ENCODE data around the gene RBM43. TPM values are rescaled to one million over a fixed set of nuclear protein-coding genes. Genes with fewer than 3 reads are reported as not detected.

The RBM43 gene
- total and polyA plus RNA-seq, 7 donors, result 1.8 to 16.9 (median 8.6) TPM

GRCh38 chr2:151291224-151291623 lies 29.6 kb upstream of the RBM43 start:
- Histone ChIP-seq H3K4me3 (no peak overlapping the region), H3K36me3 (no peaks in the 10 kb centered on the region), H3K4me1 (peaks cover 0 to 22% (median 17%) of the 10 kb centered on the region in 4 donors), H3K27ac (no peak overlapping the region), H3K9me3 (no peaks in the 10 kb centered on the region), H3K27me3 (no peaks in the 10 kb centered on the region)
- intact Hi-C loops (cut with DNase I), result no loop called here
- TF ChIP-seq EP300 (IDR thresholded peaks at IDR 0.05) (no peak), CTCF (IDR thresholded peaks at IDR 0.05) (no peak)
- no peak for DNase-seq

- H3K9me3 ChIP-seq, result no peaks in the 10 kb centered on the region
- DNase-seq, result peak; percentile 77
- WGBS, 2 donors, result 17 to 24% methylated on average over 9 of the region's 9 CpGs
Measured at GRCh38 chr2:151289972-151290866, 28.6 kb upstream of the RBM43 start.

GRCh38 chr2:151287513-151288250 lies 26.0 kb upstream of the RBM43 start:
- WGBS, 2 donors, result 83 to 91% methylated on average over 5 of the region's 5 CpGs
- H3K9me3 ChIP-seq, result no peaks in the 10 kb centered on the region
- H3K36me3 ChIP-seq, result no peaks in the 10 kb centered on the region
- intact Hi-C loops (cut with DNase I), result loop anchor here (5.0 kb wide), 1 partner anchor 70 kb away; the partner anchor contains the start of gene TNFAIP6
- no peaks in the 10 kb centered on the region for H3K27me3 ChIP-seq
- peaks cover 0 to 26% (median 20%) of the 10 kb centered on the region in 4 donors for H3K4me1 ChIP-seq
- H3K4me3 ChIP-seq, result no peak overlapping the region
- DNase-seq, result no peak
- no peak overlapping the region for H3K27ac ChIP-seq
- TF ChIP-seq EP300 (IDR thresholded peaks at IDR 0.05) (no peak), CTCF (IDR thresholded peaks at IDR 0.05) (no peak), POLR2AphosphoS5 (IDR thresholded peaks at IDR 0.05) (no peak)

More at GRCh38 chr2:151289972-151290866, 28.6 kb upstream of the RBM43 start:
- peak overlapping the region; percentile 89 to 98 (median 93) for H3K27ac ChIP-seq
- H3K36me3 ChIP-seq, result no peaks in the 10 kb centered on the region
- TF ChIP-seq EP300 (IDR thresholded peaks at IDR 0.05), result no peak
- TF ChIP-seq POLR2AphosphoS5 (IDR thresholded peaks at IDR 0.05), result peak in 3 of 4 donors; percentile 1 to 41 (median 21)
- H3K4me1 ChIP-seq, result peaks cover 0 to 26% (median 20%) of the 10 kb centered on the region in 4 donors
- H3K4me3 ChIP-seq, result peak overlapping the region; percentile 67 to 82 (median 72)
- intact Hi-C loops (cut with DNase I), result loop anchor here (1.0 to 5.0 kb wide), 3 partner anchors 30 to 119 kb away; partner anchors contain the start of genes RIF1 and TNFAIP6
- H3K27me3 ChIP-seq, result no peaks in the 10 kb centered on the region

- intact Hi-C loops (cut with DNase I), result no loop called here
- 70 to 97% methylated on average over 4 of the region's 4 CpGs for WGBS, 2 donors
- no peak for DNase-seq
Measured at GRCh38 chr2:151282401-151282800, 20.7 kb upstream of the RBM43 start.

More at GRCh38 chr2:151282401-151282800, 20.7 kb upstream of the RBM43 start:
- peaks cover 0 to 46% (median 17%) of the 10 kb centered on the region in 4 donors for H3K36me3 ChIP-seq
- peaks cover 0 to 12% (median 5%) of the 10 kb centered on the region in 4 donors for H3K4me1 ChIP-seq
- H3K27me3 ChIP-seq, result no peaks in the 10 kb centered on the region
- no peak overlapping the region for H3K27ac ChIP-seq
- H3K9me3 ChIP-seq, result no peaks in the 10 kb centered on the region
- TF ChIP-seq POLR2AphosphoS5 (IDR thresholded peaks at IDR 0.05) (no peak), CTCF (IDR thresholded peaks at IDR 0.05) (no peak), EP300 (IDR thresholded peaks at IDR 0.05) (no peak), POLR2A (IDR thresholded peaks at IDR 0.05) (no peak)
- H3K4me3 ChIP-seq, result no peak overlapping the region
